H9 (cell line): Measurements from ENCODE around the gene MSMO1. TPM values are rescaled to one million over a fixed set of nuclear protein-coding genes. Genes with fewer than 3 reads are reported as not detected.

Source experiments
- DNase-seq: peaks from one replicate; pipeline ENCODE4 v3.0.0-alpha.2; 2017
- H2AFZ ChIP-seq: one replicate; pipeline ENCODE4 v1.6.1; 2013; ENCODE audit warnings: mild to moderate bottlenecking, low read length, control low read depth, moderate library complexity
- H2AK5ac ChIP-seq: 2 replicates; pipeline ENCODE4 v1.6.1; 2013; ENCODE audit warnings: low read length, control low read depth, mixed read lengths; ENCODE audit not compliant: insufficient read length
- H2BK120ac ChIP-seq: one replicate; pipeline ENCODE4 v1.6.1; 2013; ENCODE audit warnings: low read depth, mild to moderate bottlenecking, low read length, control low read depth, inconsistent platforms; ENCODE audit not compliant: poor library complexity, severe bottlenecking
- H2BK12ac ChIP-seq: 2 replicates; pipeline ENCODE4 v1.6.1; 2013; ENCODE audit warnings: low read length, control low read depth, mixed read lengths, low read depth; ENCODE audit not compliant: insufficient read length
- H2BK15ac ChIP-seq: 2 replicates; pipeline ENCODE4 v1.6.1; 2013; ENCODE audit warnings: low read depth, low read length, control low read depth
- H2BK20ac ChIP-seq: one replicate; pipeline ENCODE4 v1.6.1; 2013; ENCODE audit warnings: low read depth, mild to moderate bottlenecking, low read length, control low read depth, inconsistent platforms; ENCODE audit not compliant: poor library complexity, severe bottlenecking
- H2BK5ac ChIP-seq: 2 replicates; pipeline ENCODE4 v1.6.1; 2013; ENCODE audit warnings: low read length, control low read depth, mixed read lengths; ENCODE audit not compliant: insufficient read length
- H3K14ac ChIP-seq: 2 replicates; pipeline ENCODE4 v1.6.1; 2013; ENCODE audit warnings: low read length, control low read depth; ENCODE audit not compliant: insufficient read depth
- H3K18ac ChIP-seq: 2 replicates; pipeline ENCODE4 v1.6.1; 2013; ENCODE audit warnings: low read depth, mild to moderate bottlenecking, mixed read lengths, low read length, control low read depth; ENCODE audit not compliant: insufficient read length
- H3K23ac ChIP-seq: 2 replicates; pipeline ENCODE4 v1.6.1; 2013; ENCODE audit warnings: low read length, control low read depth, mixed read lengths, low read depth; ENCODE audit not compliant: insufficient read length
- H3K23me2 ChIP-seq: 2 replicates; pipeline ENCODE4 v1.6.1; 2013; ENCODE audit warnings: low read depth, mild to moderate bottlenecking, mixed read lengths, low read length, control low read depth; ENCODE audit not compliant: insufficient read length, poor library complexity, severe bottlenecking
- H3K27ac ChIP-seq: 2 replicates; pipeline ENCODE4 v1.5.1; 2013; ENCODE audit warnings: low read length, control low read depth, mixed read lengths, low read depth; ENCODE audit not compliant: insufficient read length
- H3K27me3 ChIP-seq: 2 replicates; pipeline ENCODE4 v1.6.1; 2013; ENCODE audit warnings: low read length, control low read depth, inconsistent platforms; ENCODE audit not compliant: insufficient read depth
- H3K4ac ChIP-seq: 2 replicates; pipeline ENCODE4 v1.6.1; 2013; ENCODE audit warnings: low read depth, mild to moderate bottlenecking, control low read depth, inconsistent platforms, low read length, moderate library complexity
- H3K4me1 ChIP-seq: 2 replicates; pipeline ENCODE4 v1.6.1; 2013; ENCODE audit warnings: low read length, control low read depth, inconsistent platforms; ENCODE audit not compliant: insufficient read depth
- H3K4me2 ChIP-seq: 2 replicates; pipeline ENCODE4 v1.6.1; 2013; ENCODE audit warnings: low read length, control low read depth, mixed read lengths; ENCODE audit not compliant: insufficient read length, insufficient read depth
- H3K56ac ChIP-seq: 2 replicates; pipeline ENCODE4 v1.6.1; 2013; ENCODE audit warnings: low read depth, mild to moderate bottlenecking, mixed read lengths, low read length, control low read depth; ENCODE audit not compliant: insufficient read length
- H3K79me1 ChIP-seq: 2 replicates; pipeline ENCODE4 v1.6.1; 2013; ENCODE audit warnings: low read depth, mild to moderate bottlenecking, moderate library complexity, low read length, control low read depth, inconsistent platforms; ENCODE audit not compliant: insufficient read depth, poor library complexity, severe bottlenecking
- H3K79me2 ChIP-seq: 2 replicates; pipeline ENCODE4 v1.6.1; 2013; ENCODE audit warnings: low read length, control low read depth, inconsistent platforms; ENCODE audit not compliant: insufficient read depth
- H3K9ac ChIP-seq: 2 replicates; pipeline ENCODE4 v1.6.1; 2013; ENCODE audit warnings: low read length, control low read depth, mixed read lengths; ENCODE audit not compliant: insufficient read length; ENCODE audit errors: extremely low read depth
- H3K9me3 ChIP-seq: one replicate; pipeline ENCODE4 v1.6.1; 2013; ENCODE audit warnings: low read depth, low read length, inconsistent platforms; ENCODE audit not compliant: control insufficient read depth
- H3T11ph ChIP-seq: one replicate; pipeline ENCODE4 v1.6.1; 2013; ENCODE audit warnings: mild to moderate bottlenecking, low read length, control low read depth, inconsistent platforms
- H4K20me1 ChIP-seq: one replicate; pipeline ENCODE4 v1.6.1; 2013; ENCODE audit not compliant: control insufficient read depth, insufficient read length, insufficient read depth
- H4K5ac ChIP-seq: 2 replicates; pipeline ENCODE4 v1.6.1; 2013; ENCODE audit warnings: low read depth, mild to moderate bottlenecking, mixed read lengths, low read length, control low read depth; ENCODE audit not compliant: insufficient read length
- H4K8ac ChIP-seq: replicated peaks from 2 replicates; pipeline ENCODE4 v1.6.1; 2013; ENCODE audit warnings: low read length, control low read depth, mixed read lengths, low read depth; ENCODE audit not compliant: insufficient read length
- H4K91ac ChIP-seq: 2 replicates; pipeline ENCODE4 v1.6.1; 2013; ENCODE audit warnings: low read depth, mild to moderate bottlenecking, moderate library complexity, mixed read lengths, low read length, control low read depth; ENCODE audit not compliant: insufficient read length
- H3K27ac Mint-ChIP-seq, 3 experiments: 2 replicates in 2 of 3; 3 replicates in 1 of 3; pipeline ENCODE4 v1.8.0; 2020 to 2021; ENCODE audit warnings: mixed read lengths in 3 of 3, mild to moderate bottlenecking in 1 of 3, moderate library complexity in 1 of 3
- H3K27me3 Mint-ChIP-seq: 2 replicates; pipeline ENCODE4 v1.8.0; 2021; ENCODE audit warnings: low read depth, mild to moderate bottlenecking, moderate library complexity, mixed read lengths
- H3K36me3 Mint-ChIP-seq, 3 experiments: 2 replicates in 2 of 3; 3 replicates in 1 of 3; pipeline ENCODE4 v1.8.0; 2020 to 2021; ENCODE audit warnings: low read depth in 3 of 3, mixed read lengths in 3 of 3; ENCODE audit not compliant: insufficient read depth in 1 of 3
- H3K4me1 Mint-ChIP-seq, 2 experiments: 2 replicates each; pipeline ENCODE4 v1.8.0; 2020; ENCODE audit warnings: mixed read lengths in 2 of 2
- H3K4me3 Mint-ChIP-seq, 2 experiments: 2 replicates in 1 of 2; 3 replicates in 1 of 2; pipeline ENCODE4 v1.8.0; 2020 to 2021; ENCODE audit warnings: mild to moderate bottlenecking in 2 of 2, mixed read lengths in 2 of 2, moderate library complexity in 1 of 2
- H3K9me3 Mint-ChIP-seq, 2 experiments: 2 replicates in 1 of 2; 3 replicates in 1 of 2; pipeline ENCODE4 v1.8.0; 2020; ENCODE audit warnings: mild to moderate bottlenecking in 2 of 2, mixed read lengths in 2 of 2, moderate library complexity in 1 of 2
- WGBS: extraction: QIAGEN DNeasy Blood & Tissue Kit; methylation state at CpG from one replicate; pipeline ENCODE4 v1.1.7; 2013; ENCODE audit warnings: missing lambda C conversion rate, low lambda C conversion rate, mixed read lengths; ENCODE audit not compliant: insufficient read length; ENCODE audit errors: extremely low coverage; 5-methylcytosine and 5-hydroxymethylcytosine counted together
- total RNA-seq: library from RNA; stranded (reverse); gene quantifications from 2 replicates; pipeline ENCODE4 v1.2.1, GENCODE V29; 2021
- TF ChIP-seq, protein P1 (sequence below): fragments of 200-600 bp; sonication (generic); conservative IDR thresholded peaks from 3 replicates; pipeline ENCODE4 v1.8.0; 2021; ENCODE audit warnings: antibody characterized with exemption, mild to moderate bottlenecking

Gene MSMO1
- total RNA-seq, 1 experiment from 2014 or later = 79.3 TPM

GRCh38 chr4:165367040-165367439 is 39.6 kb downstream of the MSMO1 start:
- H3K9me3 ChIP-seq = no peaks in the 10 kb centered on the region
- H2BK5ac ChIP-seq = no peak overlapping the region
- H3K4me2 ChIP-seq = no peak overlapping the region
- no peaks in the 10 kb centered on the region for H3K23me2 ChIP-seq
- no peak overlapping the region for H2BK15ac ChIP-seq
- no peak overlapping the region for H2BK12ac ChIP-seq
- H3K14ac ChIP-seq = no peak overlapping the region
- TF ChIP-seq, protein P1, sequence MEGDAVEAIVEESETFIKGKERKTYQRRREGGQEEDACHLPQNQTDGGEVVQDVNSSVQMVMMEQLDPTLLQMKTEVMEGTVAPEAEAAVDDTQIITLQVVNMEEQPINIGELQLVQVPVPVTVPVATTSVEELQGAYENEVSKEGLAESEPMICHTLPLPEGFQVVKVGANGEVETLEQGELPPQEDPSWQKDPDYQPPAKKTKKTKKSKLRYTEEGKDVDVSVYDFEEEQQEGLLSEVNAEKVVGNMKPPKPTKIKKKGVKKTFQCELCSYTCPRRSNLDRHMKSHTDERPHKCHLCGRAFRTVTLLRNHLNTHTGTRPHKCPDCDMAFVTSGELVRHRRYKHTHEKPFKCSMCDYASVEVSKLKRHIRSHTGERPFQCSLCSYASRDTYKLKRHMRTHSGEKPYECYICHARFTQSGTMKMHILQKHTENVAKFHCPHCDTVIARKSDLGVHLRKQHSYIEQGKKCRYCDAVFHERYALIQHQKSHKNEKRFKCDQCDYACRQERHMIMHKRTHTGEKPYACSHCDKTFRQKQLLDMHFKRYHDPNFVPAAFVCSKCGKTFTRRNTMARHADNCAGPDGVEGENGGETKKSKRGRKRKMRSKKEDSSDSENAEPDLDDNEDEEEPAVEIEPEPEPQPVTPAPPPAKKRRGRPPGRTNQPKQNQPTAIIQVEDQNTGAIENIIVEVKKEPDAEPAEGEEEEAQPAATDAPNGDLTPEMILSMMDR = no peak
- no peak overlapping the region for H3T11ph ChIP-seq
- no peak overlapping the region for H4K91ac ChIP-seq
- H3K4ac ChIP-seq = no peak overlapping the region
- DNase-seq = no peak
- Mint-ChIP-seq H3K4me3 (no peak overlapping the region), H3K4me1 (peaks cover 7 to 12% of the 10 kb centered on the region in 2 experiments), H3K27me3 (no peaks in the 10 kb centered on the region), H3K36me3 (no peaks in the 10 kb centered on the region), H3K27ac (no peak overlapping the region), H3K9me3 (no peaks in the 10 kb centered on the region)
- no CpG with 5 or more reads among the region's 4 CpGs for WGBS
- H3K79me2 ChIP-seq = no peaks in the 10 kb centered on the region
- no peaks in the 10 kb centered on the region for H4K20me1 ChIP-seq
- H3K9ac ChIP-seq = no peak overlapping the region
- no peak overlapping the region for H3K27ac ChIP-seq
- peaks cover 14% of the 10 kb centered on the region for H3K4me1 ChIP-seq
- H2BK120ac ChIP-seq = no peak overlapping the region
- H3K79me1 ChIP-seq = no peaks in the 10 kb centered on the region
- no peak overlapping the region for H3K18ac ChIP-seq
- no peaks in the 10 kb centered on the region for H3K27me3 ChIP-seq
- H2AK5ac ChIP-seq = no peak overlapping the region
- H3K56ac ChIP-seq = no peak overlapping the region
- H4K8ac ChIP-seq = no peak overlapping the region
- no peak overlapping the region for H2BK20ac ChIP-seq
- H2AFZ ChIP-seq = no peak overlapping the region
- no peak overlapping the region for H3K23ac ChIP-seq
- H4K5ac ChIP-seq = no peak overlapping the region
